RWPE2 (cell line): ENCODE data around the gene AVL9.

ENCODE experiments used
- ATAC-seq: fragments of 200-7000 bp; cut with Tn5 transposase; 3 replicates; pipeline ENCODE4 v1.9.1; 2021; ENCODE audit warnings: low read depth
- DNase-seq: peaks from one replicate; pipeline ENCODE4 v3.0.0-alpha.2; 2020; ENCODE audit warnings: low spot score
- H3K27ac ChIP-seq: fragments of 450-650 bp; 2 replicates; pipeline ENCODE4 v1.5.1; 2017; ENCODE audit warnings: mild to moderate bottlenecking; ENCODE audit not compliant: poor library complexity, severe bottlenecking
- H3K27me3 ChIP-seq: fragments of 250-450 bp; sonication (Bioruptor Pico); 2 replicates; pipeline ENCODE4 v1.5.1; 2021; ENCODE audit warnings: mild to moderate bottlenecking, moderate library complexity; ENCODE audit not compliant: insufficient read depth, poor library complexity, severe bottlenecking
- H3K36me3 ChIP-seq: fragments of 250-450 bp; sonication (Bioruptor Pico); 2 replicates; pipeline ENCODE4 v1.5.1; 2020; ENCODE audit warnings: low read depth, mild to moderate bottlenecking, moderate library complexity
- H3K4me1 ChIP-seq: fragments of 250-450 bp; sonication (Bioruptor Pico); 2 replicates; pipeline ENCODE4 v1.5.1; 2021; ENCODE audit warnings: mild to moderate bottlenecking, moderate library complexity; ENCODE audit not compliant: insufficient read depth, poor library complexity, severe bottlenecking
- H3K4me3 ChIP-seq: fragments of 250-450 bp; sonication (Bioruptor Pico); 2 replicates; pipeline ENCODE4 v1.5.1; 2021; ENCODE audit warnings: mild to moderate bottlenecking, moderate library complexity; ENCODE audit not compliant: severe bottlenecking
- H3K9me3 ChIP-seq: fragments of 250-450 bp; sonication (Bioruptor Pico); 2 replicates; pipeline ENCODE4 v1.5.1; 2021; ENCODE audit warnings: mild to moderate bottlenecking, moderate library complexity; ENCODE audit not compliant: severe bottlenecking
- TF ChIP-seq, protein P1 (sequence below): fragments of 450-650 bp; IDR thresholded peaks from one replicate; pipeline ENCODE4 v1.5.1; 2017; ENCODE audit warnings: mild to moderate bottlenecking, moderate library complexity; ENCODE audit not compliant: poor library complexity, severe bottlenecking

The AVL9 gene

DNA sequence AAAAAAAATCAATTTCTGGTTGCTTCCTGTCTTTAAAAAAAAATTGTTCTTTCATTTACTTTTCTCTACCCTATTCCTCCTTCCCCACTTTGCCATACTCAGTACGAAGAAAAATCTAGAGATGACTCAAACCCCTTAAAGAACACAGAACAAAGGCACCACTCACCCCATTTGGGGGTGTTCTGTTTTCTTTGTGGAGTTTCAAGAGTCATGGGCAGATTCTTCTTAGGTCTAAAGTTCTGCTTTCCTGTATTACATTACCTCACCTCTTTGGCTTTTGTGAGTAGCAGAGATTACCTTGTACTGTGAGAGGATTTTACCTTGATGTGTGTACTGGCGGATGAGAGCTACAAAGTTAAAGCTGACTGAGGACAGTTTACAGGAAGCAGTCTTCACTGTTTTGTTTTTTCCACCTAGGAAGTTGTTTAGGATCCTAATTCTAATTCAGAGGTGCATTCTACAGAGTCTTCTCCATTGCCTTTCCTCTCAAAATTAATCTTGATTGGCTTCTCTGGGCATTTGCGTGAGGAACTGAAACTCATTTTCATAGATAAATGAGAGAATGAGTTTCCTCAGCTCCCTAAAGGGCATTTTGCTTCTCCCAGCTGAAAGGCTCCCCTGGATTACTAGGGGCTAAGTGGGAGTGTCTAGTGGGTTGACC is 20.7 kb downstream of the AVL9 start:
- H3K27ac ChIP-seq: no peak overlapping the region
- no peak overlapping the region for H3K4me3 ChIP-seq
- no peaks in the 10 kb centered on the region for H3K4me1 ChIP-seq
- TF ChIP-seq, protein P1, sequence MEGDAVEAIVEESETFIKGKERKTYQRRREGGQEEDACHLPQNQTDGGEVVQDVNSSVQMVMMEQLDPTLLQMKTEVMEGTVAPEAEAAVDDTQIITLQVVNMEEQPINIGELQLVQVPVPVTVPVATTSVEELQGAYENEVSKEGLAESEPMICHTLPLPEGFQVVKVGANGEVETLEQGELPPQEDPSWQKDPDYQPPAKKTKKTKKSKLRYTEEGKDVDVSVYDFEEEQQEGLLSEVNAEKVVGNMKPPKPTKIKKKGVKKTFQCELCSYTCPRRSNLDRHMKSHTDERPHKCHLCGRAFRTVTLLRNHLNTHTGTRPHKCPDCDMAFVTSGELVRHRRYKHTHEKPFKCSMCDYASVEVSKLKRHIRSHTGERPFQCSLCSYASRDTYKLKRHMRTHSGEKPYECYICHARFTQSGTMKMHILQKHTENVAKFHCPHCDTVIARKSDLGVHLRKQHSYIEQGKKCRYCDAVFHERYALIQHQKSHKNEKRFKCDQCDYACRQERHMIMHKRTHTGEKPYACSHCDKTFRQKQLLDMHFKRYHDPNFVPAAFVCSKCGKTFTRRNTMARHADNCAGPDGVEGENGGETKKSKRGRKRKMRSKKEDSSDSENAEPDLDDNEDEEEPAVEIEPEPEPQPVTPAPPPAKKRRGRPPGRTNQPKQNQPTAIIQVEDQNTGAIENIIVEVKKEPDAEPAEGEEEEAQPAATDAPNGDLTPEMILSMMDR: no peak
- ATAC-seq (no peak; the same call in 2 of the 3 replicates), DNase-seq (no peak)
- H3K27me3 ChIP-seq: no peaks in the 10 kb centered on the region
- H3K36me3 ChIP-seq: peaks cover 11% of the 10 kb centered on the region; the same call in 1 of the 2 replicates
- peaks cover 32% of the 10 kb centered on the region for H3K9me3 ChIP-seq

DNA sequence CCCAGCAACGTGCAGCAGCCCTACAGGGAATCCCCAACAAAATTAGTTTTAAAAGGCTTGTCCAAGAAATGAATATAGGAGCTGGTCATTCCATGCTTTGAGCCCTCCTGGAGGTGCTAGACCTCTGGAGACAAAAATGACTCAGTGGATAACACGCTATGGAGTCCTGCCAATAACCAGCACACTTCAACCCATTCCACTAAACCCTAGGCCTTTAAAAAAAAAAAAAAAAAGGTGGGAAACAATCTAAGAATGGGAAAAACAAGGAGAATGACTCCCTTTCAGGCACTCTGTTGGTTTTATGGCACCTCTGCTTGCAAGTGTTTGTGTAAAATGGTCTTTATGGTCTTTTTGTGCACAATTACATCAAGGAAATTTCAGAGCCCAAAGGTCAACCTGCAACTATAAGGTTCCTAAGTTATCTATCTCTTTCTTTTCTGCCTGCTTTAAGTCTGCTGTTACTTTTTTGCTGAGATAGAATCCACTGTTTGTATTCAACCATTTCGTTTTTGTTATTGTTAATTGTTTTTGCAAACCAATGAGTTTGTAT is 21.3 kb downstream of the AVL9 start:
- H3K27me3 ChIP-seq: no peaks in the 10 kb centered on the region
- no peaks in the 10 kb centered on the region for H3K4me1 ChIP-seq
- H3K9me3 ChIP-seq: peaks cover 32% of the 10 kb centered on the region
- no peak for ATAC-seq
- no peak overlapping the region for H3K27ac ChIP-seq
- TF ChIP-seq, protein P1: no peak
- H3K4me3 ChIP-seq: no peak overlapping the region
- no peak for DNase-seq
- peaks cover 11% of the 10 kb centered on the region; the same call in 1 of the 2 replicates for H3K36me3 ChIP-seq

DNA sequence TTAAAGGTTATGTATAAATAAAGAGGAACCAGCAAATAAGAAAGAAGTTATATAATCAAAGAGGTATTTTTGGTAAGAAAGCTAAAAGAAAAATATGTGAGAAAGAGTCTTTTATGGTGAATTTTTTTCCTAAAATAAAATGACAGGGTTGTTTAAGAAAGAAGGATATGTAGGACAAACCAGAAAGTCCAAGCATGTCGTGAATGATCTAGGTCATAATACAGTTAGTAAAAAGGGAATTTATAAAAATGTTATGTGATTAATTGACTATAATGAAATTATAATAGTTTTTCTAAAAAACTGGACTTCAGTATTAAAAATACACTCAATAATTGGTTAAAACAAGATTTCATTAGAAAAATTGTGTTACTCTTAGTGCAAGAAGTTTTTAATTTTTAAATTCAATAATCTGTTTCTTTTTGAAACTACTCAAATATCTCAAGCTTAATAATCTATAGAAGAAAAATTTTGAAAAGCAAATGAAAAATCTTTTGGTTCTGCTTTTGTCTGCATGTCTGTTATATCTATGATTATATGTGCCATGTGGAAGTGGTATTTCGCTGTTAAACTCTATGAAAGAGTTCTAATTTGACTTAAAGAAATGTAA is 23.3 kb downstream of the AVL9 start:
- no peaks in the 10 kb centered on the region for H3K27me3 ChIP-seq
- no peak for ATAC-seq
- H3K36me3 ChIP-seq: peaks cover 11% of the 10 kb centered on the region; the same call in 1 of the 2 replicates
- no peak overlapping the region for H3K27ac ChIP-seq
- H3K4me1 ChIP-seq: no peaks in the 10 kb centered on the region
- TF ChIP-seq, protein P1: no peak
- no peak overlapping the region for H3K4me3 ChIP-seq
- peaks cover 32% of the 10 kb centered on the region for H3K9me3 ChIP-seq
- DNase-seq: no peak

DNA sequence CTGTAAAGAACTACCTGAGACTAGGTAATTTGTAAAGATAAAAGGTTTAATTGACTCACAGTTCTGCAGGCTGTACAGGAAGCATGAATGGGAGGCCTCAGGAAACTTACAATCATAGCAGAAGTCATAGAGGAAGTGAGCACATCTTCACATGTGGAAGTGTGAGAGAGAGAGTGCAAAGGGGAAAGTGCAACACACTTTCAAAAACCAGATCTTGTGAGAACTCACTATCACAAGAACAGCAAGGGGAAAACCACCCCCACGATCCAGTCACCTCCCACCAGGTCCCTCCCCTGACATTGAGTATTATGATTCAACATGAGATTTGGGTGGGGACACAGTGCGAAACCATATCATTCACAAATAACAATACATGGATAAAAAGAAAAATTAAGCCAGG is 24.5 kb downstream of the AVL9 start:
- ATAC-seq (no peak), DNase-seq (no peak)
- Histone ChIP-seq H3K4me1 (no peaks in the 10 kb centered on the region), H3K9me3 (peaks cover 32% of the 10 kb centered on the region), H3K27ac (no peak overlapping the region), H3K4me3 (no peak overlapping the region), H3K27me3 (no peaks in the 10 kb centered on the region), H3K36me3 (peaks cover 11% of the 10 kb centered on the region; the same call in 1 of the 2 replicates)
- TF ChIP-seq, protein P1: no peak
